ENCODE data around the gene CHPF.

CHPF gene

GRCh38 chr2:219544567-219544966 lies 958 bp upstream of the CHPF start:
- peaks cover 31% of the 10 kb centered on the region for H3K27me3 ChIP-seq (ENCODE audit: control insufficient read depth, insufficient read depth, low read length)
- peak overlapping the region; percentile 64 for H3K4me3 ChIP-seq (ENCODE audit: low read length)
- H3K9me3 ChIP-seq (ENCODE audit: control insufficient read depth, low read depth, low read length), result no peaks in the 10 kb centered on the region
- H3K4me1 ChIP-seq (ENCODE audit: control insufficient read depth, low read depth, low read length), result peaks cover 11% of the 10 kb centered on the region
- no peak overlapping the region for H3K27ac ChIP-seq (ENCODE audit: low read length)
- peak overlapping the region; percentile 59 for H3K9ac ChIP-seq (ENCODE audit: low read length)
- peaks cover 11% of the 10 kb centered on the region for H3K36me3 ChIP-seq (ENCODE audit: control insufficient read depth, low read depth, low read length)

DNA sequence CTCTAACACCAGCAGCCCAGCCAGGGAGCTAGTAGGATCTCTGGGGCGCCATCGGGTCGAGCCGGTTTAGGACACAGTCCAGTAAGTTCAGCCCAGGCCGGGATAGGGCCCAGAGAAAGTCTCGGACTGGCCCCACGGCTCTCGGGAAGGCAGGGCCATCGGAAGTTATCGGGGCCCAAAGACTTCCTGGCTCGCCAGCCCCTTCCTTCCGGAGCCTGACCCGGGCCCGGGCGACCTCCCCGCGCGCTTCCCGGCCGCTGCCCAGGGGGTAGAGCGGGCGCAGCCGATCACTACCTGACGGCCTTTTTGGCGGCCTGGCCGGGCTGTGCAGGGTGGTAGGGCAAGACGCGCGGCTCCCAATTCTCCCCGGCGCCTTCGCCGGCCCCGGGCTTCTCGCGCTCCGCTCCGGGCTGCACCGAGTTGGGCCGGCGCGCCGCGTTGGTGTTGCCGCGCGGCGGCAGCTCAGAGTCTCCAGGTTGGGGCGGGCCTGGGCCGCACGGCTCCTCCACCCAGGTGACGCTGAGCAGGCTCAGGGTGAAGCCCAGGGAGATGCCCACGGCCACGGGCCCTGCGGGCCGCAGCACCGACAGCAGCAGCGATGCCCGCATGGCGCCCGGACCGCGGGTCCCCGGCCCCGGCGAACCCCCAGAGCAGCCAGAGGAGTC lies 546 bp downstream of the CHPF start:
- H3K9me3 ChIP-seq (ENCODE audit: control insufficient read depth, low read depth, low read length), result no peaks in the 10 kb centered on the region
- H3K27ac ChIP-seq (ENCODE audit: low read length), result no peak overlapping the region
- H3K27me3 ChIP-seq (ENCODE audit: control insufficient read depth, insufficient read depth, low read length), result peaks cover 31% of the 10 kb centered on the region
- peak overlapping the region; percentile 64 for H3K4me3 ChIP-seq (ENCODE audit: low read length)
- H3K36me3 ChIP-seq (ENCODE audit: control insufficient read depth, low read depth, low read length), result peaks cover 11% of the 10 kb centered on the region
- peaks cover 18% of the 10 kb centered on the region for H3K4me1 ChIP-seq (ENCODE audit: control insufficient read depth, low read depth, low read length)
- H3K9ac ChIP-seq (ENCODE audit: low read length), result peak overlapping the region; percentile 40

DNA sequence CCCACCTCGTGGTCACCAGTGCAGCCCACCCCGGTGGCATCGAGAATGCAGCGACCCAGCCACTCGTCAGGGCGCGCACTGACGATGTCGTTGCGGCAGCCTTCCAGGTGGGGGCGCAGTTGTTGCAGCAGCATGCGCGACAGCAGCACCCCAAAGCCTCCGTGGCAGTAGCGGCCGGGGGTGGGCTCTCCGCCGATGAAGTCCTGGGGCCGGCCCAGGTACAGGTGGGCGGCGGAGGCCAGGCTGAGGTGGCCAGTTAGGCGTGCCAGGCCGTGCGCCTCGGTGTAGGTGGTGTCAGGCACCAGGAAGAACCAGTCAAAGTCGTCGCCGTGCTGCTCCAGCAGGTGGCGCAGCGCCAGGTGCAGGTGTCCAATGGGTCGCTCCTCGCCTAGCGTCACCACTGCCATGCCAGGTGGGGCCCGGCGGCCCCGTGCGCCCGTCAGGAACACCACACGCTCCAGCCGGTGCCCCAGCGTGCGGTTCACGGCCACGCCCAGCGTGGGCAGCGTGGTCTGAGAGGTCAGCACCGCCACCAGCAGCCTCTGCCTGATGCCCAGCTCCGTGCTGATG lies 1.9 kb downstream of the CHPF start:
- peaks cover 11% of the 10 kb centered on the region for H3K36me3 ChIP-seq (ENCODE audit: control insufficient read depth, low read depth, low read length)
- H3K4me1 ChIP-seq (ENCODE audit: control insufficient read depth, low read depth, low read length), result peaks cover 25% of the 10 kb centered on the region
- H3K9me3 ChIP-seq (ENCODE audit: control insufficient read depth, low read depth, low read length), result no peaks in the 10 kb centered on the region
- no peak overlapping the region for H3K9ac ChIP-seq (ENCODE audit: low read length)
- H3K27ac ChIP-seq (ENCODE audit: low read length), result no peak overlapping the region
- H3K27me3 ChIP-seq (ENCODE audit: control insufficient read depth, insufficient read depth, low read length), result peaks cover 31% of the 10 kb centered on the region
- peak overlapping the region; percentile 64 for H3K4me3 ChIP-seq (ENCODE audit: low read length)

- Histone ChIP-seq H3K4me1 (ENCODE audit: control insufficient read depth, low read depth, low read length) (peaks cover 25% of the 10 kb centered on the region), H3K9me3 (ENCODE audit: control insufficient read depth, low read depth, low read length) (no peaks in the 10 kb centered on the region), H3K9ac (ENCODE audit: low read length) (no peak overlapping the region), H3K4me3 (ENCODE audit: low read length) (no peak overlapping the region), H3K36me3 (ENCODE audit: control insufficient read depth, low read depth, low read length) (peaks cover 11% of the 10 kb centered on the region), H3K27me3 (ENCODE audit: control insufficient read depth, insufficient read depth, low read length) (peaks cover 28% of the 10 kb centered on the region), H3K27ac (ENCODE audit: low read length) (no peak overlapping the region)
Observed at GRCh38 chr2:219540784-219541504, 2.7 kb downstream of the CHPF start.

DNA sequence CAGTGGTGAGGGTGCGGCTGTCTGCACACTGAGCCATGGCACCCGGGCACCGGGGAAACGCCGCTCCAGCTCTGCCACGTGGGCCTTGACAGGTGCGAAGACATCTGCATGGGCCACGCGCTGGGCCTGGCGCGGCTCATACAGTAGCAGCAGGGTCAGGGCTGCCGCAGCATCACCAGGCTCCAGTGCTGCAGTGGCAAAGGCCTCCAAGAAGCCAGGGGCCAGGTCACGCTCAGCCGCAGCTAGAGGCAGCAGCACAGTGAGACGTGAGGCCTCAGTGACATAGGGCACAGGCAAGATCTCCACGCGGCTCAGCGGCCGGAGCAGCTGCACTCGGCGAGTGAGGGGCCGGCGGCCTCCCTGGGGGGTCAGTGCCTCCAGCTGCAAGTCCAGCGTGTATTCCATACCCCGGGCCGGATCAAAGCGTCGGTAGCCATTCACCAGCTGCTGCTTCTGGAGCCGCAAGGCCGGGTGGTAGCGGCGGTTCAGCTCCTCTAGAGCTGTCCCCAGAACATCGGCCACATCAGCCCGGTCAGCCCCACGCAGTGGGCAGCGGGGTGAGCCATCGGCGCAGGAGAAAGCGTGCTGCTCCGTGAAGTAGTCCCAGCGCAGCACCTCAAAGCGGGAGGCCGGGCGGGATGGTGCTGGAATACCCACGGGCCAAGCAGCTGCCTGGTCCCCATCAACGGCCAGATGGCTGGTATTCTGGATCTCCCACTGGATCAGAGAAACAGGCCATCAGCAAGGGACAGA lies 3.5 kb downstream of the CHPF start:
- peaks cover 11% of the 10 kb centered on the region for H3K36me3 ChIP-seq (ENCODE audit: control insufficient read depth, low read depth, low read length)
- no peak overlapping the region for H3K9ac ChIP-seq (ENCODE audit: low read length)

GRCh38 chr2:219538956-219539788 lies 4.4 kb downstream of the CHPF start:
- no peak overlapping the region for H3K9ac ChIP-seq (ENCODE audit: low read length)
- H3K27ac ChIP-seq (ENCODE audit: low read length), result no peak overlapping the region
- H3K9me3 ChIP-seq (ENCODE audit: control insufficient read depth, low read depth, low read length), result no peaks in the 10 kb centered on the region
- H3K4me1 ChIP-seq (ENCODE audit: control insufficient read depth, low read depth, low read length), result peaks cover 21% of the 10 kb centered on the region
- peaks cover 11% of the 10 kb centered on the region for H3K36me3 ChIP-seq (ENCODE audit: control insufficient read depth, low read depth, low read length)
- H3K4me3 ChIP-seq (ENCODE audit: low read length), result no peak overlapping the region
- peaks cover 11% of the 10 kb centered on the region for H3K27me3 ChIP-seq (ENCODE audit: control insufficient read depth, insufficient read depth, low read length)

More for the DNA sequence above, 3.5 kb downstream of the CHPF start:
- Histone ChIP-seq H3K4me1 (ENCODE audit: control insufficient read depth, low read depth, low read length) (peaks cover 25% of the 10 kb centered on the region), H3K27ac (ENCODE audit: low read length) (no peak overlapping the region), H3K9me3 (ENCODE audit: control insufficient read depth, low read depth, low read length) (no peaks in the 10 kb centered on the region), H3K4me3 (ENCODE audit: low read length) (no peak overlapping the region), H3K27me3 (ENCODE audit: control insufficient read depth, insufficient read depth, low read length) (peaks cover 20% of the 10 kb centered on the region)

- no peak overlapping the region for H3K9ac ChIP-seq (ENCODE audit: low read length)
- H3K27me3 ChIP-seq (ENCODE audit: control insufficient read depth, insufficient read depth, low read length), result peaks cover 10% of the 10 kb centered on the region
- H3K4me1 ChIP-seq (ENCODE audit: control insufficient read depth, low read depth, low read length), result peaks cover 20% of the 10 kb centered on the region
- H3K4me3 ChIP-seq (ENCODE audit: low read length), result no peak overlapping the region
- no peaks in the 10 kb centered on the region for H3K9me3 ChIP-seq (ENCODE audit: control insufficient read depth, low read depth, low read length)
- no peak overlapping the region for H3K27ac ChIP-seq (ENCODE audit: low read length)
- peaks cover 11% of the 10 kb centered on the region for H3K36me3 ChIP-seq (ENCODE audit: control insufficient read depth, low read depth, low read length)
Observed at GRCh38 chr2:219538504-219538951, 5.1 kb downstream of the CHPF start.

DNA sequence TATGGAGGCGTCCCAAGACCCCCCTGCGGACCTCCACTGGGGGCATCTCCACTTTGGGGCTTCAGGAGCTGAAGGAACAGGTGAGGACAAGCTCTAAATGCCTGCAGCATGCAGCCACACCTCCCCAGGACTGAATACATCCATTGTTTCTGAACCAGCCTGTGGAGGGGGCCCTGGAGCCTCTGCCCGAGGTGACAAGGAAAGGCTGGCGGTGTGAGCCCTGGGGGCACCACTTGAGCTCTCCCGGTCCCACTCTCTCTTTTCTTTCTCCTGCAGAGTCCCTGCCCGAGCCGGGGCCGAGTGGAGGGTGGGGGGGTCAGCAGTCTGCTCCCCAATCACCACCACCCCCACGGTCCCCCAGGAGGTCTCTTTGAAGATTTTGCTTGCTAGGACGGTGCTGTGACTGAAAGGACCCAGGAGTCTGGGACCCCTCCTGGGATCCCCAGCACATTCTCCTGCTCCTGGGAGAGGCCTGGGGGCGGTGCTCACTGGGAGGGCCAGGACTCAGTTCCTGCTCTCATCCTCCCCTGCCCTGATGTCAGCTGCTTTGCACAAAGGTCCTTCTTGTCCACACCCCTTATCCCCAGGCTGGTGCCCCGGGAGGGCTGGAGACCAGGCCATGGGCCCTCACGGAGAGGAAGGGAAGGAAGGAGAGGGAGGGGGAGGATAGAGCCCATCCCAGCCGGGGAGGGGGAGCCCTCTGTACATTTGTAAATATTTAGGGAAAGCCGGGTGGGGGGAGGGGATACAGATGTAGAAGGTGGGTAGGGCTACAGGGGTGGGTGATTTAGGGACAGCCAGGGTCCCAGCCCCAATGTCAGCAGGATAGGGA lies 5.7 kb downstream of the CHPF start:
- Histone ChIP-seq H3K27me3 (ENCODE audit: control insufficient read depth, insufficient read depth, low read length) (peaks cover 10% of the 10 kb centered on the region), H3K9ac (ENCODE audit: low read length) (no peak overlapping the region), H3K4me3 (ENCODE audit: low read length) (no peak overlapping the region), H3K4me1 (ENCODE audit: control insufficient read depth, low read depth, low read length) (peaks cover 20% of the 10 kb centered on the region), H3K36me3 (ENCODE audit: control insufficient read depth, low read depth, low read length) (peaks cover 11% of the 10 kb centered on the region), H3K27ac (ENCODE audit: low read length) (no peak overlapping the region), H3K9me3 (ENCODE audit: control insufficient read depth, low read depth, low read length) (no peaks in the 10 kb centered on the region)

DNA sequence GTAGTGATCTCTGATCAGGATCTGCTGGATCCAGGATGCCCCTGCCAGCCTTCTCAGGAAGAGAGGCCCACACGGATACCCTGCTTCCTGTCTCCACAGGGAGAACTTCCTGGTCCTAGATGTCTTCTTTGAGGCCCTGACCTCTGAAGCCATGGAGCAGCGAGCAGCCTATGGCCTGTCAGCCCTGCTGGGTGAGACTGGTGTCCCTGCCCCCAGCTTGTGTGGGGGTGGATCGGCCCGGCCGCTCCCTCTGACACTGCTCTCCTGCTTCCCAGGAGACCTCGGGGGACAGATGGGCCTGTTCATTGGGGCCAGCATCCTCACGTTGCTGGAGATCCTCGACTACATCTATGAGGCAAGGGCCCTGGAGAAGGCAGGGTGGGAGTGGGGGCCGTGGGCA lies 6.6 kb downstream of the CHPF start:
- Histone ChIP-seq H3K36me3 (ENCODE audit: control insufficient read depth, low read depth, low read length) (peaks cover 11% of the 10 kb centered on the region), H3K27ac (ENCODE audit: low read length) (no peak overlapping the region)

DNA sequence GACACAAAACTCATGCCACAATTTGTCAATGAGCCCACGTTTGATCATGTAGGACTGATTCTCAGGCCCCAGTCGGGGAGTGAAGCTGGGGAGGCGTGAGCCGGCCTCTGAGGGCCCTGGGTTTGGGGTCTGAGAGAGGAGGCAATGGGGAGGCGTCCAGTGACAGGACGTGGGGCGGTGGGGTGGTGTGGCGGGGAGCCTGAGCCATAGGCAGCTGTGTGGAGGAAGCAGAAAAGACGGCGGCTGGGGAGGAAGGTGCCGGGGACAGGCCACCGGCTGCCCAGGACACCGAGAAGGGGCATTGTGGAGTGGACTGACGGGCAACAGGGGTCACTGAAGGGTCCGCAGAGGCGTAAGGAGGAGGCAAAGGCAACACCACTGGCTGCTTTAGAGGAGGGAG lies 7.2 kb downstream of the CHPF start:
- H3K27me3 ChIP-seq (ENCODE audit: control insufficient read depth, insufficient read depth, low read length), result no peaks in the 10 kb centered on the region
- H3K27ac ChIP-seq (ENCODE audit: low read length), result no peak overlapping the region
- no peak overlapping the region for H3K4me3 ChIP-seq (ENCODE audit: low read length)
- H3K36me3 ChIP-seq (ENCODE audit: control insufficient read depth, low read depth, low read length), result peaks cover 11% of the 10 kb centered on the region
- no peaks in the 10 kb centered on the region for H3K9me3 ChIP-seq (ENCODE audit: control insufficient read depth, low read depth, low read length)
- no peak overlapping the region for H3K9ac ChIP-seq (ENCODE audit: low read length)
- peaks cover 14% of the 10 kb centered on the region for H3K4me1 ChIP-seq (ENCODE audit: control insufficient read depth, low read depth, low read length)

More for the DNA sequence above, 6.6 kb downstream of the CHPF start:
- H3K4me1 ChIP-seq (ENCODE audit: control insufficient read depth, low read depth, low read length), result peaks cover 14% of the 10 kb centered on the region
- H3K9me3 ChIP-seq (ENCODE audit: control insufficient read depth, low read depth, low read length), result no peaks in the 10 kb centered on the region
- no peak overlapping the region for H3K4me3 ChIP-seq (ENCODE audit: low read length)
- H3K27me3 ChIP-seq (ENCODE audit: control insufficient read depth, insufficient read depth, low read length), result peaks cover under 1% of the 10 kb centered on the region
- no peak overlapping the region for H3K9ac ChIP-seq (ENCODE audit: low read length)
